Activated gamma-delta T cell treated with Interleukin-2 at 50 U/mL for 16 hours (primary cell): ENCODE results near the gene F11R.
"Not testable (repeated sequence)": the region's sequence is repeated elsewhere in the genome, so short reads cannot be mapped to it uniquely, and the experiment has no call there.

ENCODE experiments used
- DNase-seq: peaks from one replicate; pipeline ENCODE4 v3.0.0-alpha.2; 2020

The F11R gene

DNA sequence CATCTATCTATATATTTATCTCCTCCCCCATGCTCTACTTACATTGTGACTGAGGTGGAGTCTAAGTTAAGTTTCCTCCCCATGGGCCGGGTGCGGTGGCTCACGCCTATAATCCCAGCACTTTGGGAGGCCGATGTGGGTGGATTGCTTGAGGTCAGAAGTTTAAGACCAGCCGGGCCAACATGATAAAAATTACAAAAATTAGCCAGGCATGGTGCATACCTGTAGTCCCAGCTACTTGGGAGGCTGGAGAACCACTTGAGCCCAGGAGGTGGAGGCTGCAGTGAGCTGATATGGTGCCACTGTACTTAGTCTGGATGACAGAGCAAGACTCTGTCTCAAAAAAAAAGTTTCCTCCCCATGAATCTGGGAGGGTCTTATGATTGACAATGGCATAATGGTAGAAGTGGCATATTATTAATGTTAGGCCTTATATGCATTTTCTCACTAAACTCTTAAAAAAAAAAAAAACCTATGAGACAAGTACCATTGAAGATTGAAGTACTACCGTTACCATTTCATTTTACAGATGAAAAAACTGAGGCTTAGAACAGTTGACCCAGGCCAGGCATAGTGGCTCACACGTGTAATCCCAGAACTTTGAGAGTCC is 11.2 kb downstream of the F11R start:
- DNase-seq: no peak

DNA sequence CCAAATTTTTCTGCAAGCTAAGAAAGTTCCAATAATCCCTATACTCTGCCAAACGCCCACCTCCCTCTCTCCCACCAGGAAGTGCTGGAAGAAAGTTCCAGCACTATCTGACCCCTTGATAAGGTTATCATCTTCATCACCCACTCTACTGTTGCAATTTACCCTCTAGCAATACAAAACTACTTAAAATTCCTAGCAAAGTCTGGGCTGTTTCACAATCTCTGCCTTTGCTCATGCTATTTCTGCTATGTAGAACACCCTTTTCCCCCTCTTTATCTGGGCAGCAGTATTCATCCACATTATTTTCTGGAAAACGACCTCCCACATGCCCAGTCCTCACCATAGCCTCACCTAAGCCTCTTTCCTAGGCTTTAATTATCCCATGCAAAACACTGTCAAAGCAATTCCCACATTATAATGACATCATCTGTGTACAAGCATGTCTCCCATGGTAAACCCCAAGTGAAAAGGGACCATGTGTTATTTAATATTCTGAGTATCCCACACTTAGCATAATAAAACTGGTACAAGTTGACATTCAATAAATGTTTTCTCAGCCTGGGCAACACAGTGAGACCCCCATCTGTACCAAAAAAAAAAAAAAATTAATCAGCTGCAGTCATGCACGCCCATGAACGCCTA is 12.0 kb downstream of the F11R start:
- DNase-seq: no peak

DNA sequence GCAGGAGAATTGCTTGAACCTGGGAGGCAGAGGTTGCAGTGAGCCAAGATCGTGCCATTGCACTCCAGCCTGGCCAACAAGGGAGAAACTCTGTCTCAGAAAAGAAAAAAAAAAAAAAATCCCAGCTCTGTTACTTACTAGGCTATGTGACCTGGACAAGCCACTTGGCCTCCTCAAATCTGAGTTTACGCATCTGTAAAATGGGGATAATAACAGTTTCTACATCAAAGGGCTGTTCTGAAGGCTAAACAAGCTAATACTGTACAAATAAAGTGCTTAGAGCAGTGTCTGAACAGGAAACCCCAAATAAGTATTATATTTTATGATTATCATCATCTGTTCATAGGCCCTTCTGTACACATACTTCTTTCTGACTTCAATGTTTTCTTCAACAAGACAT is 13.6 kb downstream of the F11R start:
- no peak for DNase-seq

DNA sequence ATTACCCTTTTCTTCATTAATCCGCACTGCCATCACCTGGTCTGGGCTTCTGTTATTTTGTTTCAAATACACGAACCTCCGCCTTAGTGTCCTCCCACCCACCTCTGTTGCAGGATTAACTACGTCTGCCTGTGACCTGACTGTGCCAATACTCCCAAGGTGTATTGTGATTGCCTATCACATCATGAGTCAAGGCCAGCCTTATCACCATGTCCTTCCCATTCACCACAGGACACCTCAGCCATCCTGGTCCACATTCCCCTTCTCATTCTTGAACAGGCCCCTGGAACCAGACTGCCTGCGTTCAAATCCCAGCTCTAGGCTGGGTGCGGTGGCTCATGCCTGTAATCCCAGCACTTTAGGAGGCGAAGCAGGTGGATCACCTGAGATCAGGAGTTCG is 14.4 kb downstream of the F11R start:
- no peak for DNase-seq

DNA sequence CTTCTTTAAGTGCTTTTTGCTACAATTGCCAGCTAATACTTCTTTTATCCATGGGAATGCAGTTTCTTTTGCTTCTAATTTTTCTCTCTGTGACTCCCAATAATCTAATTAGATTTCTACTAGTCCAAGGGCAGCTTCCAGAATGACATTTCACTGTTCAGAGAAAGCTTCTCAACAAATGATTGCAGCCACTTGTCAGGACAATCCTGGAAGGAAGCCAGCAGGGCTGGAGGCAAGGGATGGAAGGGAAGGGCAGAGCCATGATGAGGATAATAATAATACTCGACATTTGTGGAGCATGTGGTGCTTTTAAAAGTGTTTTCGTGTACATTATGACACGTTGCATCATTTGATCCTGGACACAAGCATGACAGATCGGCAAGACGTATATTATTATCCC is 19.4 kb downstream of the F11R start:
- DNase-seq: no peak

DNA sequence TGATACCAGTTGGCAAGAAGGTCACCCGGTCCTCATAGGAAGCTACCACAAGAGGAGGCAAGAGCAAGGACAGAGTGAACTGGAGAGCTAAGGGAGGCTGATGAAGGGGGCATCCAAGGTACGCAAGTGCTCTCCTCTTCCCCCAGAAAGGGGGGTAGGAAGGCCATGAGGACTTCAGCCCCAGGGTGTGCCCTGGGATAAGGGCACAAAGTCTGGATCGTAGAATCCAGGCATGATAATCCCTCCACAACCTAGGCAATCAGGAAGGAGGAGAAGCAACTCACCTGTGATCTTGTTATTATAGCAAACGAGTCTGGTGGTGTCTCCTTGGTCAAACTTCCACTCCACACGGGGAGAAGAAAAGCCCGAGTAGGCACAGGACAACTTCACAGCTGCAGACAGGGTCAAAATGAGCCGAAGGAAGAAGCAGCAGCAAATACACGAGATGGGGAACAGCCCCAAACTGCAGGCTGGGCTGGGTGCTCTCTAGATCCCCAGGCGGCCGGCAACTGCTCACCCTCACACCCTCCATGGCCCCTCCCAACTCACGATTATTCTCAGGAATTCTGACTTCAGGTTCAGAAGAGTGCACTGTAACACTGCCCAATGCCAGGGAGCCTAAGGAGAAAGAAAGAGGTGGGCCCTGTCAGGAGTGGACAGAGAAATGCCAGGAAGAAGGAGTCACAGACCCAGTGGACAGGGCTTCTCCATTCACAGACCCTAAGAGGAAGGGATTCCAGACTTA is 20.0 kb downstream of the F11R start:
- no peak for DNase-seq

DNA sequence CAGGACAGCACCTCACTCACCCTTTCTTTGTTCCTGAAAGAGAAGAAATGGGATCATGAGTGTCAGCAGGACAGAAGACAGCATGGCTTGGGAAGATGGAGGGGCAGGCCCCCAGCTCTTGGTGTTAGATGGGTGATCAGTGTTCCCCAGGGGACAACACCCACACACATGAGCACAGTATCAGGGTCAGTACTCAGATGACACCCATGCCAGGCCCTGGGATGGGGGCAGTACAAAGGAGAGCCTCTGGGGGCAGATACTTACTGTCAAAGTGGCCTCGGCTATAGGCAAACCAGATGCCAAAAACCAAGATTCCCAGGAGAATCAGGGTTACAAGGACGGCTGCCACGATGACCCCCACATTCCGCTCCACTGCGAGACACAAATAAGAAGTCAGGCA is 21.6 kb downstream of the F11R start:
- no peak for DNase-seq

DNA sequence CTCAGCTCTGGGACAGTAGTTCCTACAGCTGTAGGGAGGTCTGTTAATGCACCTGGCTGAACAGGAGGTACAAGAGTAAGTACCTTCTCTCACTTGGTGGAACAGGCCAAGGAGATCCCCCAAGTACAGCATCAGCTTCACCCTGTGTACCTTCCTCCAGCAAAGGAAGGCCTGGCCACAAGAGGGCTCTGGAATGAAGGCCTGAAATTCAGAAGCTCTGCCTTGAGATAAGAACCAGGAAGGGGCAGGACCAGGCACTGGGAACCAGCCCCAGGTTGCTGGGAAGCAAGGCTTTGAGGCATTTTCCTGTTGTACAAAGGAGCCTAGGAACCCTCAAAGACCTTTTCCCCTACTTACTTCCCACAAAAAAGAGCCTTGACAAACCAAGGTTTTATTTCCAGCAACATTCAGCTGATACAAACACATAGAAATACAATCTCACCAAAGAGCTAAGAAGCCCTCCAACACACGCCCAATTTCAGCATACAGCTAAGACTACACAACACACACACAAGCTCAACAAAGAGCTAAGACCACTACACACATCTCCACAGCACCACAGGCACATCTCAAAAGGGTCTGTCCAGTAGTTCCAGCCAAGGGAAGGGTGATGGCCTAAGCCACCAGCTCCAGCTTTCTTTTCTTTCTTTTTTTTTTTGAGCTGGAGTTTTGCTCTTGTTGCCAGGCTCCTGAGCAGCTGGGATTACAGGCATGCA is 23.5 kb downstream of the F11R start:
- DNase-seq: peak; percentile 43

DNA sequence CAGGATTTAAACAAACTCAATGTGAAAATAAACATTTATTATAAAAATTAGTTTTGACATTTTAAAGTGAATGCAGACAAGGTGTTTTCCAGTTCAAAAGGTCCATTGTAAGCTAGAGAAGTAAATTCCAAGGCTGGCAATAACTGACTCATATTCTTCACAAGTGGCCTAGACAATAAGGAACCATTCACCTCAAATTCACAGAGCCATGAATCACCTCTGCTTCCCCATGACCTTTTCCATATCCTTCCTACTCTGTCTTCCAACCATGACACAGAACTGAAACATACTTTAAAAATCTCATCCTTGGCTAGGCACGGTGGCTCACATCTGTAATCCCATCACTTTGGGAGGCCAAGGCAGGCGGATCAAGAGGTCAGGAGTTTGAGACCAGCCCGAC is 24.8 kb downstream of the F11R start:
- DNase-seq: no peak

DNA sequence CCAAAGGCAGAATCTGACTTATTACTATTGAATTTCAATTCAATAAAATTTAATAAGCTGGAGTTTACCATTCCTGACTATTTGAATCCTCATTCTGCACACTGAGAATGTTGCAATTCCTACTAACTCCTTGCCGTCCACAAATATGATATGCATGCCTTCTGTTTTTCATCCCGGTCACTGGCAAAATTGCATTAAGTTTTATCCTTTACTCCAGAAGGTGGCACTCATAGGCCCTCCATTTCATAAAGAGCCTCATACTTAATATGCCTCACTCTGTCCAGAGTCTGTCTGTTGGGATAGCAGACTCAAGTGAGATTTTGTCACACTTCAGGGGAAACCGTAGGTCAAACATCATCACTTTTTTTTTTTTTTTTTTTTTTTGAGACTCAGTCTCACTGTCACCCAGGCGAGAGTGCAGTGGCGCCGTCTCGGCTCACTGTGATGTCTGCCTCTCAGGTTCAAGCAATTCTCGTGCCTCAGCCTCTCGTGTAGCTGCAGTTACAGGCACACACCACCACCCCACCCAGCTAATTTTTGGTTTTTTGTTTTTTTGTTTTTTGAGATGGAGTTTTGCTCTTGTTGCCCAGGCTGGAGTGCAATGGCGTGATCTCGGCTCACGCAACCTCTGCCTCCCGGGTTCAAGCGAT is 27.3 kb downstream of the F11R start:
- no peak for DNase-seq

DNA sequence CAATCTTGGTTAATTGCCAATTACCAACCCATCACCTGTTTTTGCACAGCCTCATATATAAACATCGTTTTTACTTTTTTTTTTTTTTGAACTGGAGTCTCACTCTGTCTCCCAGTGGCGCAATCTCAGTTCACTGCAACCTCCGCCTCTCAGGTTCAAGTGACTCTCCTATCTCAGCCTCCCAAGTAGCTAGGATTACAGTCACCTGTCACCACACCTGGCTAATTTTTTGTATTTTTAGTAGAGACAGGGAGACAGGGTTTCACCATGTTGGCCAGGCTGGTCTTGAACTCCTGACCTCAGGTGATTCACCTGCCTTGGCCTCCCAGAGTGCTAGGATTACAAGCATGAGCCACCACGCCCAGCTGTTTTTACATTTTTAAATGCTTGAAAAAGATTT is 28.9 kb downstream of the F11R start:
- not testable (repeated sequence) for DNase-seq

DNA sequence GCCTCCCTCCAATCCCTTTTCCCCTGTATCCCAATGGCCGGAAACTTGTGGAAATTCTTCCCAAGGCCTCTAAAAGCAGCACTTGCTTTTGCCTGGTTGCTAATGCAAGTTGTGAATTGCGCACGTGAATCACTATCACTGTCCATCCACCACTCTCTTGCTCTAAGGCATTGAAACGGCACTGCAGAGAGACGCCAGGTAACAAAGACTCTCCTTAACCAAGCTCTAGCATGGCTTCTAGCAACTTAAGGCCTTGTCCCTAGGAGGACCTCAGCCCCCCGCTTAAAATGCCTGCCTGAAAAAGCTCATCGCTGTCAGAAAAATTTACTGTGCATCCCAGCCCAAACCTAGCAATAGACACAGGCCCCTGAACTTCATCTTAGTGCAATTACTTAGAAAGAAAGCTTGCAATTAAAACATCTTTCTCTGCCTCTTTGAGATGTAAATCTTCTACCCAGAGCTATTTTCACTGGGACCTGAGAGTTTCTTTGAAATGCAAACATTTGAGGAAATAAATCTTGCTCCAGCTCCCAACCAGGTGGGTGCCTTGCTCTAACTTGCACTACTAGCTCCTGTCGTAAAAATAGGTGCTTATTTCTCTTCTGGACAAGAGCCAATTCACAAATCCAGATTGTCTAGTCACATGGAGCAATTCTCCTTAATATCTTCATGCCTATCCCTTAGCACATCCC is 33.4 kb downstream of the F11R start:
- DNase-seq: no peak

DNA sequence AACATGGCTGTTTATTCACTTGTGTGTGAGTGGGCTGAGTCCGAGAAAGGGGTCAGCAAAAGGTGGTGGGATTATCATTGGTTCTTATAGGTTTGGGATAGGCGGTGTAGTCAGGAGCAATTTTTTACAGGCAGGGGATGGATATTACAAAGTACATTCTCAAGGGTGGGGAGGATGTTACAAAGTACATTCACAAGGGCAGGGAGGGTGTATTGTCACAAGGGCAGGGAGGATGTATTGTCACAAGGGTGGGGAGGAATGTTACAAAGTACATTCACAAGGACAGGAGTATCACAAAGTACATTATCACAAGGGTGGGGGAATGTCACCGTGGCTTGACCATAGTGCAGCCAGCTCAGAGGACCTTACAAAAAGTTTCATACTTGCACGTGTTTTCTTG is 35.2 kb downstream of the F11R start:
- no peak for DNase-seq

DNA sequence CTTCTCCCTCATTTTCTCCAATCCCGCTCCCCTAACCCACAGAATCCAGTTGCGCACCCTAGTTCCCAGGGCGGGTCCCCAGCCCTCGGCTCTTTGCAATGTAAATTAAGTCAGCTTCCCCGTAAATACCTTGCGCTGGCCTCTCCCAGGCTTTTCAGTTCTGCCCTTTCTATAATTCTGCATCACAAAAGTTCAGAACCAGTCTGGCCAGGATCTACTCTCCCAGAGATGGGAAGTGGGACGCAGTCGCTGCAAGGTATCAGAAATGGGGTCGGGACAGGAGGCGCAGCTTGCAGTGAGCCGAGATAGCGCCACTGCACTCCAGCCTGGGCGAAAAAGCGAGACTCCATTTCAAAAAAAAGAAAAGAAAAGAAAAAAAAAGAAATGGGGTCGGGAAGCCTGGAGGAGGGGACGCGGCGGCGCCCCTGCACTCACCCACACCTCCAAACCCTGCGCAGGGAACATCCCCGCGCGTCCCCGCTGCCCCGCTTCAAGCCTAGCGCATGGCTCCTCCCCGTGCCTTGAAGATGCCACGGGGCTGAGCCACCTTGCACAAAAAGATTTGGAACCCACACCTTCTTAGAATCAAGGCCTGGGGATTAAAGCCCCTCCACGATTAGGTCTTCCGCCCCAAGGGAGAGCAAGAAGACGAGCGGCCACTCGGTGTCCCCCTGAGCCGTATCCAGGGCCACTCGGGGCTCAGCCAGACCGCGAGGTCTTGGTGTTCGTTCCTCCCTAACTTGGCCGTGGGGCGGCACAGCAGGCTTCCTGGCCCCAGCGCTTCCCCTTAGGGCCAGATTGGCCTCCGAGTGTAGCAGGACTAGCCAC is 39.2 kb downstream of the F11R start:
- no peak for DNase-seq

DNA sequence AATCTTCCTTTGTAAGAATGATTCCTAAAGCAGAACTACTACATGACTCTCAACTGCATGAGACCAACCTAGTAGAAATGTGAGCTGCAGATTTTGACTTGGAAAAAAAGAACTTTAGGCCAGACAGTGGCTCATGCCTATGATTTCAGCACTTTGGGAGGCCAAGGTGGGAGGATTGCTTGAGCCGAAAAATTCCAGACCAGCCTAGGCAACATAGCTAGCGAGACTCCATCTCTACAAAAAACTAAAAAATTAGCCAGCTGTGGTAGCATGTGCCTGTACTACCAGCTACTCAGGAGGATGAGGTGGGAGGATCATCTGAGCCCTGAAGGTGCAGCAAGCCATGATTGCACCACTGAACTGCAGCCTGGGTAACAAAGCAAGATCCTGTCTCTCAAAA is 41.7 kb downstream of the F11R start:
- no peak for DNase-seq

DNA sequence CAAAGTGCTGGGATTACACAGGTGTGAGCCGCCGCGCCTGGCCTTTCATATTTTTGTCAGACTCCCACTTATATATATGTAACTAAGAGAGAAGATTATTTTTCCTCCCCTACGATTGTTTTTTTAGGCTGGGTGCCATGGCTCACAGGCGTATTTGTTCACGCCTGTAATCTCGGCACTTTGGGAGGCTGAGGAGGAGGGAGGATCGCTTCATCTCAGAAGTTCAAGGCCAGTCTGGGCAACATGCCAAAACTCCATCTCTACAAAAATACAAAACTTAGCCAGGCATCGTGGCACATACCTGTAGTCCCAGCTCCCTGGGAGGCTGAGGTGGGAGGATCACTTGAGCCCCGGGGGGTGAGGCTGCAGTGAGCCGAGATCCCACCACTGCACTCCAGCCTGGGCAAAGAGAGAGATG is 42.4 kb downstream of the F11R start:
- no peak for DNase-seq

DNA sequence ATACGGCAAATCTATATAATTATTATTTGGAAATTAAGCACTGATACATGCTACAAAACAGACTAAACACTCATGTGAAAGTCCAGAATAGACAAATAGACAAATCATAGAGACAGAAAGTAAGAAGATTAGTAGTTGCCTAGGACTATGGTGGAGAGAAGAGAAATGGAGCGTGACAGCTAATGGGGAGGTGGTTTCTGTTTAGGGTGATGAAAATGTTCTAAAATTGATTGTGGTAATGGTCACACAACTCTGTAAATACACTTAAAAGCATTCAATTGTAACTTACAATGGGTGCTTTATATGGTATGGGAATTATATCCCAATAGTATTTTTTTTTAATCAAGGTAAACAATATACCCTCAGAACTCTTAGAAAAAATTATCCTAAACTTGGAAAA is 45.9 kb downstream of the F11R start:
- DNase-seq: no peak

DNA sequence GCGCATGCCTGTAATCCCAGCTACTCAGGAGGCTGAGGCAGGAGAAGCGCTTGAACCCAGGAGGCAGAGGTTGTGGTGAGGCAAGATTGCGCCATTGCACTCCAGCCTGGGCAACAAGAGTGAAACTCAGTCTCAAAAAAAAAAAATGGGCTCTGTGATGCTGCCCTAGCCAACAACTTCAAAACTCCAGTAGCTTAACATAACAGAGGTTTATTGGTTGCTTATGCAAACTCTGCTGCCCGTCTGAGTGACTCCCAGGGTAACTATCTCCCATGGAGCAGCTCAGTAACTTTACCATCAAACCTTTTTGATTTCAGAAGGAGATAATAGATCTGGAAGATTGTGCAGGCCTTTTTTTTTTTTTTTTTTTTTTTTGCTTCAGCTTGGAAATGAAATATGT is 47.5 kb downstream of the F11R start:
- no peak for DNase-seq

DNA sequence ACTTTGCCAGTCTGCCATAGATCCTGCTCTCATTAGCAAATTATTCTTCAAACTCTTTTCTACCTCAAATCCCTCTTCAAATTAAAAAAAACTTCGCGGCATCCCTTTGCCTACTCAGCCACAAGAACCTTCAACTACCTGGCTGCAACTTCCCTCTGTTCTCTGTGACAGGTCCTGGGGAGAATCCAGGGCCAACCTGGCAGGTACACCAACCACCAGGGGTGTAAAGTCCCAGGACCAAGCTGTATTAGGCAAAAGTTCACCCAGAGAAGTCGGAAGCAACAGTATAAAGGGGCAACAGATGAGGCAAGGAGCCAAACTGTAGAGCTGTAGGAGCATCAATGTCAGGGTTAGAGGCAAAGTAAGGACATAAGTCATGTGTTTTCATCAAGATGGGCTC is 48.0 kb downstream of the F11R start:
- DNase-seq: no peak

DNA sequence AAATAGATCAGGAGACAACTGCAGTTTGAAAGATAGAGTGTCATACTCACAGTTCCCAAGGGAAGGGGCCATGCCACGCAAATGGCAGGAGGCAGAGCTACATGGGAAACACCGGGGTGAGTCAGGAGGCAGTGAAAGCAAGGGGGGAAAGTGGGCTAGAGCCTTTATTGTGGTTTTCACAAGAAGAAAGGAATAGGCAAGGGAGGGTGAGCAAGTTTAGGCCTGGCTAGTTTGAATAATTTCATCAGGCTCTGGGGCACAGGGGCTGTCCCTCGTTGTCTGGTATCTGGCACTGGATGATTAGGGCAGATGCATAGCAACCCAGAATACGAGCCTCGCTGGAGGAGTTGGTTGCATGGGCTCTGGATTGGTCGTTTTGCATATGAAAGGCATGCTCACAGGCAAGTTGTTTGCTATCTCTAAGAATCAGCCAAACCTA is 49.3 kb downstream of the F11R start:
- DNase-seq: no peak

DNA sequence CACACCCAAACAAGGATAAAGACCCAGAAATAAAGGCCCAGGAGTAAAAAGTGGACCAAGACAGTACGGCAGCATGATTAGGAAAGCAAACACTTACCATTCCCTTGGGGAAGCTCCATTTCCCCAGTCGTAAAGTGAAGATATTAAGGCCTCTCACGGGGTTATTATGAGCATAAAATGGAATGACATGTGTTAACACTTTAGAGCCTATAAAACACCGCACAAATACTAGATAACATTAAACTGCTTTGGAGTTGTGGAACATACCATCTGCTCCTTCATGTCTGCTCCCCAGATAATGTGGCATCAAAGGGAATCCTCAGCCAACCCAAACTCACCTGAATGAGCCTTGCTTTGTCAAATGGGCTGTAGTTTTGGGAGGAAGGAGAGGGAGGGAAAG is 57.4 kb downstream of the F11R start:
- no peak for DNase-seq

DNA sequence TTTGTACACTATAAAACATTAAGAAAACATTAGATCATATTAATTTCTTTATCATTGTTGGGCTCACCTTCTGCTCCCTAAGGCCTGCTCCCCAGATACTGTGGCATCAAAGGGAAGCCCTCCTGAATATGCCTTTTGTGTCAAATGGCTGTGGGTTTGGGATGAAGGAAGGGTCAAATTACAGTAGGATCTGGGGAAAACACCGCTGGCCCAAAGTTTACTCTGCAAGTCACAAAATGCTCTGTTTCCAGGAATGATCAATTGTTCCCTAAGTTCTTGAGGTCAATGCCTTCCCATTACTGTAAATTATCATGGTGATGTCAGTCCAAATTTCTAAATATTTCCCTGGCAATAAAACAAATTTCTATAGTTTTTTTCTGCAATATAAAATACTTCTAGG is 59.5 kb downstream of the F11R start:
- DNase-seq: no peak
